WERI-Rb-1 (cell line): ENCODE measurements around the gene DYNLT2.

Experiments
- DNase-seq: peaks from one replicate; pipeline ENCODE4 v3.0.0-alpha.2; 2020
- H3K27ac ChIP-seq: fragments of 250-450 bp; sonication (Bioruptor Pico); 2 replicates; pipeline ENCODE4 v1.5.1; 2020; ENCODE audit warnings: mild to moderate bottlenecking, moderate library complexity
- H3K27me3 ChIP-seq: fragments of 250-450 bp; sonication (Bioruptor Pico); 2 replicates; pipeline ENCODE4 v1.5.1; 2021; ENCODE audit warnings: mild to moderate bottlenecking, low read depth, moderate library complexity; ENCODE audit not compliant: insufficient read depth, severe bottlenecking
- H3K36me3 ChIP-seq: fragments of 250-450 bp; sonication (Bioruptor Pico); 2 replicates; pipeline ENCODE4 v1.5.1; 2020; ENCODE audit warnings: mild to moderate bottlenecking, moderate library complexity
- H3K4me3 ChIP-seq: 2 replicates; pipeline ENCODE4 v1.5.1; 2011; ENCODE audit warnings: low read depth, mild to moderate bottlenecking, control low read depth, low read length
- H3K9me3 ChIP-seq: fragments of 250-450 bp; sonication (Bioruptor Pico); 2 replicates; pipeline ENCODE4 v1.5.1; 2021; ENCODE audit warnings: mild to moderate bottlenecking, moderate library complexity; ENCODE audit not compliant: severe bottlenecking
- CTCF ChIP-seq: IDR thresholded peaks from 2 replicates; pipeline ENCODE4 v1.5.1; 2011; ENCODE audit warnings: low read depth, mild to moderate bottlenecking, control low read depth, inconsistent platforms, low read length

DYNLT2 gene

DNA sequence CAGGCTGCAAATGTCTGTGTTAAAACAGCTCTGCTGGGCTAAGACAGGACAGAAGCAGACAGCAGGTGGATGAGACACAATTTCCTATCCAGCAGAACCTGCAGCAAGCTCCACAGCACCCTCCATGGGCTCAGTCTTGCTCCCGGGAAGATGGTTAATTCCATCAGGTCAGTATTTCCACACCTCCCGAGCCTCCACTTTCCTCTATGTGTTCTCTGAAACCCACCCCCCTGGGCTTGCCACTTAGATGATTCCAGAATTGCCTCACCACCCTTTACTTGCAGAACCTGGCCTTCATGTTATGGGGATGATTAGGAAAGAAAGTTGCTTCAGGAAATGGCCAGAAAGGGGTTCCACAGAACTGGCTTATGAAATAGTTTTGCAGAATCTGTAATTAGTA is 43.8 kb upstream of the DYNLT2 start:
- Histone ChIP-seq H3K27me3 (no peaks in the 10 kb centered on the region), H3K9me3 (no peaks in the 10 kb centered on the region), H3K4me3 (no peak overlapping the region), H3K36me3 (no peaks in the 10 kb centered on the region), H3K27ac (no peak overlapping the region)
- no peak for TF ChIP-seq CTCF
- DNase-seq, result no peak

DNA sequence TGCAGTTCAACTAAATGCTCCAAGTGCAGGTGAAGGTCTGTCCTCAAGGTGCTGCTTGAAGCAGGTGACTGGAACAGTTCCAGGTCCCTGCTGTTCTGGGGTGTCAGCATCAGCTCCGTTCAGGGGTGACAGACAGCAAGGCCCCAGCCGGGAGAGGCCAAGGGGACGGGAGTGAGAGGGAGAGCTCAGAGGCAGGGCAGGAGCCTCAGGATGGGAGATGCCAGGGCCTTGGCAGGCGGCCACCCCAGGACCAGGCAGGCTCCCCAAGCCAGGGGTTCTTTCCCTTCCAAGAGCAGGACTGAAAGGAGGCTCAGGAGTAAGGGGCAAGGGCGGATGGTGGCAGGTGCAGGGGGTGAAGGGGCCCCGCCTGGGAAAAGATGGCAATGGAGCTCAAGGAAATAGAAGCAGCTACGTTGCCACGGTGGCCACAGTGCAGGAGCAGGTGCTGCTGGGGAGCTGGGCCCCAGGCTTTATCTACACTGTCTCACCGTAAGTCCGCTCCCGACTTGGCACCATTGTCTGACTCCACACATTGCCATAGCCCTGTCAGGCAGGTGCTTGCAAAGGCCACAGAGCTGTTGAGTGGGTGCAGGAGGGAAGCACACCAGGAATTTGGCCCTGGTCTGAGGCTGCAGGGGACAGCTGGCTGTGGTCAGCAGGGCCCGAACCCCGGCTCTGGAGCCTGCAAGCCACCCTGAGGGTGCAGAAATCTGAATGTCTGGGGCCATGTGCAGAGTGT is 43.1 kb upstream of the DYNLT2 start:
- no peak overlapping the region for H3K4me3 ChIP-seq
- no peaks in the 10 kb centered on the region for H3K36me3 ChIP-seq
- no peaks in the 10 kb centered on the region for H3K9me3 ChIP-seq
- no peak overlapping the region for H3K27ac ChIP-seq
- no peak for TF ChIP-seq CTCF
- no peaks in the 10 kb centered on the region for H3K27me3 ChIP-seq
- no peak for DNase-seq

DNA sequence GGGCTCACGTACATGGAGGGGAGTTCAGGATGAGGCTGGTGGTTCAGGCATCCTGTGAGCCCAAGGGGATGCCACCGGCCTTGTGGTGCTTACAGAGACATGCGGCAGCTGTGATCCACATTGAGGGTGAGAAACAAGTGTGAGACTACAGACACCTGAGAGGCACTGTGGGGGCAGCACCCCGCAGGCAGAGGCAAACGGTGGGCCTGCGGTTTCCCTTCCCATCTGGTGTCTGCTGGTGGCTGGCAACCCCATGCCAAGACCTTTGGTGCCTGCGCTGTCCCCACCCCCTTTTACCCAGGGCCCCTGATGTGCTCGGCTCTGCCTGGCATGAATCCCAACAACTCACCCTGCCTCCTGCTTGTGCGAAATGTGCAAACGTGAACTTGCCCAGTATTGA is 42.0 kb upstream of the DYNLT2 start:
- Histone ChIP-seq H3K27me3 (no peaks in the 10 kb centered on the region), H3K27ac (no peak overlapping the region)

DNA sequence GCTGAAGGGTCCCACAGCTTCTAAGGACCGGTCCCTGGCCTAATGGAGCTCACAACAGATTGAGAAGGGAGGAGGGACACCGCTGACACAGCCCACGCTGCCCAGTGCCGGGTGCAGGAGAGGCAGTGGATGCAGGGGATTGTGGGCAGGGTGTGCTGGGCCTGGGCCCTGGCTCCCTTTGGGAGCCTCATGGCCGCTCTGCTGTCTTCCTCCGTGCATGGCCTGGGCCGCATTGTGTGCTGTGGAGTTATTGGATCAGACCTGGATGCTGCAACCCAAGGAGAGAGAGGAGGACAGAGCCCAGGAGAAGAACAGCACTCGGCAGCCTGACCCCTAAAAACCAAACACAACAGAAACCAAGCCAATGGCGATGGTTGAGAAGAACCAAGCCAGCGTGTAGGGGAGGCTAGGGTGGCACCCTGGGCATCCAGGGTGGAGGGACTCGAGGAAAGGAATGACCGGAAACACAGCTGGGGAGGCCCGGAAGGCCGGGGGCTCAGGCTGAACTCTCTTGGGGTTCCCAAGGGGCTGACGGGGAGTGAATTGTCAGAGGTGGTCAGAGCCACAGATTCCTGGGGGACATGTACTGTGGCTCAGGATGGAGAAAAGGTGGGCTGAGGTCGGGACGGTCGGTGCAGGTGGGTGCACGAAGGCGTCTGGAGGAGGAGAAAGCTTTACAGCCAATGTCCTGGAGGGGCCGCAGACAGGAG is 41.1 kb upstream of the DYNLT2 start:
- Histone ChIP-seq H3K9me3 (no peaks in the 10 kb centered on the region), H3K27ac (no peak overlapping the region), H3K27me3 (no peaks in the 10 kb centered on the region), H3K4me3 (no peak overlapping the region), H3K36me3 (no peaks in the 10 kb centered on the region)
- no peak for DNase-seq
- TF ChIP-seq CTCF, result no peak

More for the DNA sequence above, 42.0 kb upstream of the DYNLT2 start:
- TF ChIP-seq CTCF, result no peak
- Histone ChIP-seq H3K36me3 (no peaks in the 10 kb centered on the region), H3K4me3 (no peak overlapping the region), H3K9me3 (no peaks in the 10 kb centered on the region)
- no peak for DNase-seq

DNA sequence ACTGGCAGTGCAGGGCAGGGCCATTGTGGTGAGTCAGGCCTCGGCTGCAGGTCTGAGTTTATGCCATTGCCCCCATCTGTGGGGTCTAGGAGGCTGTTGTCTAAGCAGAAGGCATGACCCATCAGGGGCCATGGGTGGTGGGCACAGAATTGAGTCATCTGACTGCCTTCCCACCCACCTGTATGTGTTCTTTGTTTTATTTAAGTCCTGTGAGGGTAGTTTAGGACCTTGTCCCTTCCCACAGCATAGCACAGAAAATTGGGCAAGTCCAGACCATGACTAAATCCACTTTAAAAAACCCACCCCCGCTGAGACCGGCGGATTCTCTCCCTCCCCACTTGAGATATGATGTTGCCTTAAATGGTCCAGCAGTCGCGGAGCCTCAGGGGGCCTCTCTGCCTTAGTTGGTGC is 40.4 kb upstream of the DYNLT2 start:
- H3K27ac ChIP-seq, result no peak overlapping the region
- no peaks in the 10 kb centered on the region for H3K36me3 ChIP-seq
- no peak for TF ChIP-seq CTCF
- no peak overlapping the region for H3K4me3 ChIP-seq
- no peaks in the 10 kb centered on the region for H3K9me3 ChIP-seq
- no peak for DNase-seq
- no peaks in the 10 kb centered on the region for H3K27me3 ChIP-seq
